Inflammatory macrophage treated with lipopolysaccharide for 4 hours (primary cell): ENCODE data around the gene CAPN6.

Experiments used
- DNase-seq: peaks from one replicate; pipeline ENCODE4 v3.0.0-alpha.2; 2020

The CAPN6 gene

DNA sequence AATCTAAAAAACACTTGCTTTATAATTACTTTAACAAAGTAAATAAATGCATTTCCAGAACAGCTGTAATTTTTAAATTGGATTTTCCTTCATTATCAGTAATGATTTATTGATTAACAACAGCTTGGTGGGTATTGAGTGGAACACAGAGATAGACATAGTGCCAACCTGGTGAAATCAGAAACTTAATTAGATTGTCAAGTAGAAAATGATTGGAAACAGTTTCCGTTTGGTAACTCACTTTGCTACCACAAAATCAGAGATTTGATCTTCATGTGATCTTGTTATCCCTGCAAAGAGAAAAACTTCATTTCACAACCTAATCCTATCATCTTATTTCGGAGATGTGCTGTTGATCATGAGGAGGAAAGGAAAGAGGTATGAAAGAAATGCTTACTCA is 70.8 kb downstream of the CAPN6 start:
- no peak for DNase-seq
